SK-N-SH (cell line): Measurements from ENCODE around the gene TNN. TPM values are rescaled to one million over a fixed set of nuclear protein-coding genes. Genes with fewer than 3 reads are reported as not detected.

Experiments
- CTCF ChIA-PET: fragments of 300-600, 350-600 bp; formaldehyde crosslinking; extraction: SDS; loops from one replicate; lab custom pipeline; 2021; lab: Yijun Ruan, JAX
- POLR2A ChIA-PET: fragments of 350-600 bp; sonication (Branson Sonifier 250); formaldehyde crosslinking; extraction: SDS; loops from one replicate; lab custom pipeline; 2020; ENCODE audit warnings: antibody characterized with exemption, inconsistent platforms; lab: Yijun Ruan, JAX
- DNase-seq: peaks from one replicate; pipeline ENCODE4 v3.0.0; 2012
- H2AFZ ChIP-seq: fragments of 200-600 bp; sonication (generic); 2 replicates; pipeline ENCODE4 v1.8.1; 2016; ENCODE audit warnings: antibody characterized with exemption, mild to moderate bottlenecking, low read depth
- H3F3A ChIP-seq: fragments of 200-600 bp; sonication (generic); replicated peaks from 2 replicates; pipeline ENCODE3; 2016; ENCODE audit warnings: antibody characterized with exemption, mild to moderate bottlenecking; ENCODE audit not compliant: insufficient read depth
- H3K27ac ChIP-seq, 2 experiments: fragments of 200-500 bp in 1 of 2; fragments of 200-600 bp in 1 of 2; sonication (Bioruptor generic) in 1 of 2; sonication (generic), shearing (Covaris generic) in 1 of 2; 2 replicates each; pipeline versions ENCODE4 v1.5.1 to v1.6.1; 2014 to 2016; ENCODE audit warnings: low read depth in 2 of 2, inconsistent platforms in 1 of 2, low read length in 1 of 2, mild to moderate bottlenecking in 1 of 2, mixed read lengths in 1 of 2
- H3K27me3 ChIP-seq: fragments of 200-600 bp; sonication (generic), shearing (Covaris generic); 2 replicates; pipeline ENCODE4 v1.6.1; 2016; ENCODE audit warnings: mixed run types; ENCODE audit not compliant: insufficient read depth
- H3K36me3 ChIP-seq, 2 experiments: fragments of 200-500 bp in 1 of 2; fragments of 200-600 bp in 1 of 2; sonication (Bioruptor generic) in 1 of 2; sonication (generic) in 1 of 2; replicated peaks in 1 of 2; 2 replicates each; pipeline versions ENCODE3 to v1.5.1; 2014 to 2016; ENCODE audit warnings: low read length in 1 of 2, mild to moderate bottlenecking in 1 of 2; ENCODE audit not compliant: insufficient read depth in 2 of 2, control insufficient read depth in 1 of 2
- H3K4me1 ChIP-seq, 2 experiments: fragments of 200-500 bp in 1 of 2; fragments of 200-600 bp in 1 of 2; sonication (Bioruptor generic) in 1 of 2; sonication (generic), shearing (Covaris generic) in 1 of 2; 2 replicates each; pipeline versions ENCODE4 v1.5.1 to v1.6.1; 2014 to 2016; ENCODE audit warnings: low read depth in 1 of 2, low read length in 1 of 2, mixed run types in 1 of 2; ENCODE audit not compliant: insufficient read depth in 2 of 2, control insufficient read depth in 1 of 2
- H3K4me2 ChIP-seq: fragments of 200-600 bp; sonication (generic), shearing (Covaris generic); 2 replicates; pipeline ENCODE4 v1.6.1; 2017; ENCODE audit warnings: mixed run types
- H3K4me3 ChIP-seq, 2 experiments: fragments of 200-500 bp in 1 of 2; fragments of 200-600 bp in 1 of 2; sonication (Bioruptor generic) in 1 of 2; sonication (generic), shearing (Covaris generic) in 1 of 2; 2 replicates each; pipeline versions ENCODE4 v1.5.1 to v1.8.1; 2014 to 2016; ENCODE audit warnings: low read depth in 2 of 2, inconsistent platforms in 1 of 2, low read length in 1 of 2, mild to moderate bottlenecking in 1 of 2, mixed read lengths in 1 of 2, moderate library complexity in 1 of 2
- H3K79me2 ChIP-seq: fragments of 200-600 bp; sonication (generic); 2 replicates; pipeline ENCODE4 v1.8.1; 2017; ENCODE audit warnings: mild to moderate bottlenecking; ENCODE audit not compliant: insufficient read depth
- H3K9ac ChIP-seq: fragments of 200-600 bp; sonication (generic); 2 replicates; pipeline ENCODE4 v1.6.1; 2017; ENCODE audit warnings: mixed run types
- H3K9me2 ChIP-seq: fragments of 200-600 bp; sonication (generic); 2 replicates; pipeline ENCODE4 v1.6.1; 2017; ENCODE audit warnings: mixed run types
- H3K9me3 ChIP-seq: fragments of 200-600 bp; sonication (generic); 2 replicates; pipeline ENCODE4 v1.6.1; 2017; ENCODE audit warnings: mixed run types, mild to moderate bottlenecking, moderate library complexity
- H4K20me1 ChIP-seq: fragments of 200-600 bp; sonication (generic); 2 replicates; pipeline ENCODE4 v1.6.1; 2017; ENCODE audit warnings: mild to moderate bottlenecking, mixed run types; ENCODE audit not compliant: insufficient read depth
- ELF1 ChIP-seq: IDR thresholded peaks from 2 replicates; pipeline ENCODE4 v1.4.0; 2012
- EP300 ChIP-seq, 2 experiments: IDR thresholded peaks; 2 replicates each; pipeline versions ENCODE4 v1.4.0 to v1.6.1; 2012; ENCODE audit warnings: borderline replicate concordance in 1 of 2, low read depth in 1 of 2, low read length in 1 of 2
- EZH2phosphoT487 ChIP-seq: fragments of 200-600 bp; sonication (generic); IDR thresholded peaks from 2 replicates; pipeline ENCODE4 v1.6.1; 2017; ENCODE audit warnings: low read depth, mixed run types, mild to moderate bottlenecking, antibody characterized with exemption, moderate library complexity, borderline replicate concordance
- GABPA ChIP-seq: IDR thresholded peaks from 2 replicates; pipeline ENCODE4 v1.4.0; 2012; ENCODE audit warnings: low read depth, mild to moderate bottlenecking
- GATA2 ChIP-seq: sonication (generic); formaldehyde crosslinking; IDR thresholded peaks from 2 replicates; pipeline ENCODE4 v1.5.0; 2020; ENCODE audit warnings: mild to moderate bottlenecking, missing genetic modification reagents
- MEF2A ChIP-seq: IDR thresholded peaks from 2 replicates; pipeline ENCODE4 v1.4.0; 2012; ENCODE audit warnings: low read depth, borderline replicate concordance
- MXI1 ChIP-seq: IDR thresholded peaks from 2 replicates; pipeline ENCODE4 v1.6.1; 2012; ENCODE audit warnings: mild to moderate bottlenecking, low read depth, low read length, improper control_type of control experiment
- RCOR1 ChIP-seq: fragments of 150-350 bp; IDR thresholded peaks from 2 replicates; pipeline ENCODE4 v1.6.1; 2017; ENCODE audit warnings: antibody characterized with exemption, low read length
- SIN3A ChIP-seq: IDR thresholded peaks from 2 replicates; pipeline ENCODE4 v1.6.1; 2012; ENCODE audit warnings: low read depth, mild to moderate bottlenecking, low read length, moderate library complexity, borderline replicate concordance
- SMC3 ChIP-seq: IDR thresholded peaks from 2 replicates; pipeline ENCODE4 v1.6.1; 2012; ENCODE audit warnings: low read depth, low read length, improper control_type of control experiment
- TCF12 ChIP-seq: IDR thresholded peaks from 2 replicates; pipeline ENCODE4 v1.4.0; 2012
- WGBS: methylation state at CpG from one replicate; pipeline ENCODE4 v1.1.6; 2017; ENCODE audit warnings: low lambda C conversion rate; 5-methylcytosine and 5-hydroxymethylcytosine counted together
- polyA plus RNA-seq, 3 experiments: library from polyadenylated mRNA; depleted of rRNA; stranded (reverse); fragments of >200 nt; gene quantifications; 2 replicates each; pipeline ENCODE4 v1.2.3, GENCODE V29; 2012
- TF ChIP-seq, protein P1 (sequence below): IDR thresholded peaks from 2 replicates; pipeline ENCODE4 v1.4.0; 2012; ENCODE audit warnings: low read depth, borderline replicate concordance
- TF ChIP-seq, protein P2 (sequence below): IDR thresholded peaks from 2 replicates; pipeline ENCODE4 v1.4.0; 2012; ENCODE audit warnings: low read depth
- TF ChIP-seq, protein P3 (sequence below): fragments of 150-350 bp; IDR thresholded peaks from 2 replicates; pipeline ENCODE4 v1.6.1; 2016; ENCODE audit warnings: mild to moderate bottlenecking, low read depth, low read length
- TF ChIP-seq, protein P4 (sequence below): fragments of 200-600 bp; sonication (generic); IDR thresholded peaks from 2 replicates; pipeline ENCODE4 v1.6.1; 2017; ENCODE audit warnings: antibody characterized with exemption, mild to moderate bottlenecking, moderate library complexity

Gene TNN
- polyA plus RNA-seq, 1 of the 3 experiments (the other 2 are of a cell fraction): not detected

DNA sequence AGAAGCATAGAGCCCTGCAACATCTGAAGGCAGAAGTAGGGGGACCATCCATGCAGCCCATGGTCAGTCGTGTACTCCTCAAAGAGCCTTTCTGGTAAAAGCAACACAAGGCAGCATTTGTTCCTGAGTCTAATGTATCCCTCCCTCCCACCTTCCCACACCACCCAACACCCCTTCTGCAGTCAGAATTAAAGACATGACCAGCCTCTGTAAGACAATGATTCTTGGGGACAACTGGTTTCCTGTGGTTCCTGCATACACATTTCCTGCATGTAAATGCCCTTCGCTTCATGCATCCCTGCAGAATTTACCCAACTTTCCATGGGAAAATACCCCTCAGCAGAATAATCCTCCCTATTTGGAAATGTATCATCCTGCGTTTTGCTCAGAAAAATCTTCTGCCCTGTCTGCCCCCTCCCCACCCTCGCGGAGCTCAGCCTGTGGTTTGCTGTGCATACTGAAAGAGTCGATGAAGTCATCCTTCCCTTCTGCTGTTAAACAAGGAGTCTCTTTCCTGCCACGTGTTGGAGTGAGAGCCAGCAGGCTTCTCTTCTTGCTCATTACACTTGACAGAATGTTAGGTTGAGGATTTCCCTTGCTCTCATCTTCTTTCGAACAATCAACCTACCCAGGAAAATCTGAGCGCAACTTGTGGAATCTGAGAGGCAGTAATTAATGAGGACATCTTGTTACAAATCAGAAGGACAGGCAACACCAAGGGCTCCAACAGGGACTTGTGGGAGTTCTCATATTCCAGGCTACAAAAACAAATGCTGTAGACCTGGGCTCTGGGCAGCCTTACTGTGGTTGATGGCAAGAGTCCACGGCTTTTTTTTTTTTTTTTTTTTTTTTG lies 4.7 kb downstream of the TNN start:
- WGBS: 40% methylated on average over 10 of the region's 10 CpGs
- POLR2A ChIA-PET: no interaction called here
- Histone ChIP-seq H3K27ac (peak overlapping the region in 1 of 2 experiments; percentile 15; a peak in 1 of 4 replicates), H3K4me2 (peak overlapping the region; percentile 42; the same call in 1 of the 2 replicates), H3K27me3 (no peaks in the 10 kb centered on the region), H3K9ac (no peak overlapping the region), H3K9me2 (no peaks in the 10 kb centered on the region)
- DNase-seq: no peak
- TF ChIP-seq, protein P1, sequence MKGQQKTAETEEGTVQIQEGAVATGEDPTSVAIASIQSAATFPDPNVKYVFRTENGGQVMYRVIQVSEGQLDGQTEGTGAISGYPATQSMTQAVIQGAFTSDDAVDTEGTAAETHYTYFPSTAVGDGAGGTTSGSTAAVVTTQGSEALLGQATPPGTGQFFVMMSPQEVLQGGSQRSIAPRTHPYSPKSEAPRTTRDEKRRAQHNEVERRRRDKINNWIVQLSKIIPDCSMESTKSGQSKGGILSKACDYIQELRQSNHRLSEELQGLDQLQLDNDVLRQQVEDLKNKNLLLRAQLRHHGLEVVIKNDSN: peak; percentile 56; the same call in 1 of the 2 replicates
- TF ChIP-seq EZH2phosphoT487 (no peak), EP300 (IDR thresholded peaks at IDR 0.05; ENCODE audit: borderline replicate concordance in 1 of 2, low read depth in 1 of 2, low read length in 1 of 2) (no peak), GABPA (no peak)
- TF ChIP-seq, protein P2, sequence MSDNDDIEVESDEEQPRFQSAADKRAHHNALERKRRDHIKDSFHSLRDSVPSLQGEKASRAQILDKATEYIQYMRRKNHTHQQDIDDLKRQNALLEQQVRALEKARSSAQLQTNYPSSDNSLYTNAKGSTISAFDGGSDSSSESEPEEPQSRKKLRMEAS: peak; percentile 91
- TF ChIP-seq, protein P3, sequence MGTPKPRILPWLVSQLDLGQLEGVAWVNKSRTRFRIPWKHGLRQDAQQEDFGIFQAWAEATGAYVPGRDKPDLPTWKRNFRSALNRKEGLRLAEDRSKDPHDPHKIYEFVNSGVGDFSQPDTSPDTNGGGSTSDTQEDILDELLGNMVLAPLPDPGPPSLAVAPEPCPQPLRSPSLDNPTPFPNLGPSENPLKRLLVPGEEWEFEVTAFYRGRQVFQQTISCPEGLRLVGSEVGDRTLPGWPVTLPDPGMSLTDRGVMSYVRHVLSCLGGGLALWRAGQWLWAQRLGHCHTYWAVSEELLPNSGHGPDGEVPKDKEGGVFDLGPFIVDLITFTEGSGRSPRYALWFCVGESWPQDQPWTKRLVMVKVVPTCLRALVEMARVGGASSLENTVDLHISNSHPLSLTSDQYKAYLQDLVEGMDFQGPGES: no peak
- TF ChIP-seq, all 33 proteins: peak for 2
- CTCF ChIA-PET: interaction anchor here (0.6 to 0.7 kb wide), 2 partner anchors 53 to 275 kb away, joined by 3 read pairs; no protein-coding TSS in a partner anchor
- Histone ChIP-seq H3K79me2 (no peaks in the 10 kb centered on the region), H3F3A (no peaks in the 10 kb centered on the region), H3K9me3 (no peaks in the 10 kb centered on the region), H2AFZ (no peak overlapping the region), H3K4me1 (peaks cover 0 to 7% of the 10 kb centered on the region in 2 experiments; a peak in 1 of 4 replicates), H3K36me3 (no peaks in the 10 kb centered on the region), H3K4me3 (no peak overlapping the region), H4K20me1 (no peaks in the 10 kb centered on the region)

DNA sequence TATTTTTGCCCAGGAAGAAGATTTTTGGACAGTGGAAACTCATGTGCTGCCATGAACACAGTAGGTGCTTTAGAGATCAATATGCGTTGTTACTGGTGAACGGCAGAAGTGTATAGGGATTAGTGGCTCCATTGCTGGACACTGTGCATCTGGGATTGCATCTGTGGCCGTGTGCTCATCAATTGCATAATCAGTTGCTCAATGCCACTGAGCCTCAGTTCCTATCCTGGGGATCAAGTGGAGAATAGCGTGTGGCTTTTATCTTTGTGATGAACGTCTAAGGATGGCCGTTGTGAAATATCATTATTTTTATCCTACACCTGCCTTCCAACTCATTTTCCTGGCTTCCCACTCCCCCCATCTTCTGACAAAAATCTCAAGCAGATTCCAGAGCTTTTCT lies 5.4 kb downstream of the TNN start:
- Histone ChIP-seq H3K27me3 (no peaks in the 10 kb centered on the region), H3F3A (no peaks in the 10 kb centered on the region), H3K4me2 (peak overlapping the region; percentile 42; the same call in 1 of the 2 replicates), H3K9ac (no peak overlapping the region), H3K36me3 (no peaks in the 10 kb centered on the region), H3K4me1 (peaks cover 0 to 7% of the 10 kb centered on the region in 2 experiments; a peak in 1 of 4 replicates), H3K4me3 (no peak overlapping the region), H3K9me2 (no peaks in the 10 kb centered on the region), H3K9me3 (no peaks in the 10 kb centered on the region), H2AFZ (no peak overlapping the region), H3K79me2 (no peaks in the 10 kb centered on the region), H4K20me1 (no peaks in the 10 kb centered on the region), H3K27ac (peak overlapping the region in 1 of 2 experiments; percentile 15; a peak in 1 of 4 replicates)
- no peak for TF ChIP-seq GATA2 (CRISPR knock-in tag)
- TF ChIP-seq SMC3: no peak
- no peak for TF ChIP-seq TCF12
- no peak for TF ChIP-seq MEF2A
- no peak for TF ChIP-seq RCOR1
- TF ChIP-seq GABPA: no peak
- TF ChIP-seq, protein P4, sequence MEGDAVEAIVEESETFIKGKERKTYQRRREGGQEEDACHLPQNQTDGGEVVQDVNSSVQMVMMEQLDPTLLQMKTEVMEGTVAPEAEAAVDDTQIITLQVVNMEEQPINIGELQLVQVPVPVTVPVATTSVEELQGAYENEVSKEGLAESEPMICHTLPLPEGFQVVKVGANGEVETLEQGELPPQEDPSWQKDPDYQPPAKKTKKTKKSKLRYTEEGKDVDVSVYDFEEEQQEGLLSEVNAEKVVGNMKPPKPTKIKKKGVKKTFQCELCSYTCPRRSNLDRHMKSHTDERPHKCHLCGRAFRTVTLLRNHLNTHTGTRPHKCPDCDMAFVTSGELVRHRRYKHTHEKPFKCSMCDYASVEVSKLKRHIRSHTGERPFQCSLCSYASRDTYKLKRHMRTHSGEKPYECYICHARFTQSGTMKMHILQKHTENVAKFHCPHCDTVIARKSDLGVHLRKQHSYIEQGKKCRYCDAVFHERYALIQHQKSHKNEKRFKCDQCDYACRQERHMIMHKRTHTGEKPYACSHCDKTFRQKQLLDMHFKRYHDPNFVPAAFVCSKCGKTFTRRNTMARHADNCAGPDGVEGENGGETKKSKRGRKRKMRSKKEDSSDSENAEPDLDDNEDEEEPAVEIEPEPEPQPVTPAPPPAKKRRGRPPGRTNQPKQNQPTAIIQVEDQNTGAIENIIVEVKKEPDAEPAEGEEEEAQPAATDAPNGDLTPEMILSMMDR: no peak
- no peak for TF ChIP-seq EZH2phosphoT487
- TF ChIP-seq MXI1: no peak
- no peak for TF ChIP-seq ELF1
- TF ChIP-seq SIN3A: no peak
- CTCF ChIA-PET: interaction anchor here (1.0 kb wide), 1 partner anchor 44 kb away, joined by 4 read pairs; no protein-coding TSS in a partner anchor
- 51% methylated on average over 6 of the region's 6 CpGs for WGBS
- no peak for DNase-seq
- POLR2A ChIA-PET: no interaction called here
